RWPE2 (cell line): Measurements from ENCODE around the gene SNX12.

ENCODE experiments used
- ATAC-seq: fragments of 200-7000 bp; cut with Tn5 transposase; 3 replicates; pipeline ENCODE4 v1.9.1; 2021; ENCODE audit warnings: low read depth
- DNase-seq: peaks from one replicate; pipeline ENCODE4 v3.0.0-alpha.2; 2020; ENCODE audit warnings: low spot score
- H3K27ac ChIP-seq: fragments of 450-650 bp; 2 replicates; pipeline ENCODE4 v1.5.1; 2017; ENCODE audit warnings: mild to moderate bottlenecking; ENCODE audit not compliant: poor library complexity, severe bottlenecking
- H3K27me3 ChIP-seq: fragments of 250-450 bp; sonication (Bioruptor Pico); 2 replicates; pipeline ENCODE4 v1.5.1; 2021; ENCODE audit warnings: mild to moderate bottlenecking, moderate library complexity; ENCODE audit not compliant: insufficient read depth, poor library complexity, severe bottlenecking
- H3K36me3 ChIP-seq: fragments of 250-450 bp; sonication (Bioruptor Pico); 2 replicates; pipeline ENCODE4 v1.5.1; 2020; ENCODE audit warnings: low read depth, mild to moderate bottlenecking, moderate library complexity
- H3K4me1 ChIP-seq: fragments of 250-450 bp; sonication (Bioruptor Pico); 2 replicates; pipeline ENCODE4 v1.5.1; 2021; ENCODE audit warnings: mild to moderate bottlenecking, moderate library complexity; ENCODE audit not compliant: insufficient read depth, poor library complexity, severe bottlenecking
- H3K4me3 ChIP-seq: fragments of 250-450 bp; sonication (Bioruptor Pico); 2 replicates; pipeline ENCODE4 v1.5.1; 2021; ENCODE audit warnings: mild to moderate bottlenecking, moderate library complexity; ENCODE audit not compliant: severe bottlenecking
- H3K9me3 ChIP-seq: fragments of 250-450 bp; sonication (Bioruptor Pico); 2 replicates; pipeline ENCODE4 v1.5.1; 2021; ENCODE audit warnings: mild to moderate bottlenecking, moderate library complexity; ENCODE audit not compliant: severe bottlenecking
- CTCF ChIP-seq: fragments of 450-650 bp; IDR thresholded peaks from one replicate; pipeline ENCODE4 v1.5.1; 2017; ENCODE audit warnings: mild to moderate bottlenecking, moderate library complexity; ENCODE audit not compliant: poor library complexity, severe bottlenecking

Gene SNX12

DNA sequence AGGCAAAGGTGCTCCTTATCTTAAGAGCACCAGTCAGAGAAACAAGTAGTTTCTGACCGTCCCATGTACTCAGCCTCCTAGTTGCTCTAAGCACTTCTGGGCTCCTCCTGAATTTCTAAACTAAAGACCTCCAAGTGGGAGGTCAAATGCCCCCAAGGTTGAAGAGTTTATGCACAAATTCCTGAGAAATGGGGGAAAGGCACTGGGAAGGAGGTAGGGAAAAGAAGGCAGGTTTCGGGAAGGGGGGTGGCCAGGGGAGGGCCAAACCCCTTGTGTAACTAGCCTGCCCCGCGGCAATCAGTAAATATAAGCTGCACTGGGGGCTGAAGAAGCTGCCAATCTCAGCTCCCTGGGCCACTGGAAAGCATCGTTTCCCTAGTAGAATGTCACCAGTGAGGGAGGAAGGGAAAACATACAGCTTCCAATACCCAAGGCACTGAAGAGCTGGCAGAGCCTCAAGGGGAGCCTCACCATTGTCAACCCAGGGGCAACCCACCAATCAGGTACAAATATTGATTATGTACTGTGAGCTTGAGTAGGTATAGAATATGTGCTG is 30.9 kb upstream of the SNX12 start:
- H3K4me3 ChIP-seq = no peak overlapping the region
- no peaks in the 10 kb centered on the region for H3K4me1 ChIP-seq
- no peaks in the 10 kb centered on the region for H3K27me3 ChIP-seq
- no peaks in the 10 kb centered on the region for H3K9me3 ChIP-seq
- no peak for TF ChIP-seq CTCF
- no peaks in the 10 kb centered on the region for H3K36me3 ChIP-seq
- DNase-seq (no peak), ATAC-seq (no peak)
- H3K27ac ChIP-seq = no peak overlapping the region

DNA sequence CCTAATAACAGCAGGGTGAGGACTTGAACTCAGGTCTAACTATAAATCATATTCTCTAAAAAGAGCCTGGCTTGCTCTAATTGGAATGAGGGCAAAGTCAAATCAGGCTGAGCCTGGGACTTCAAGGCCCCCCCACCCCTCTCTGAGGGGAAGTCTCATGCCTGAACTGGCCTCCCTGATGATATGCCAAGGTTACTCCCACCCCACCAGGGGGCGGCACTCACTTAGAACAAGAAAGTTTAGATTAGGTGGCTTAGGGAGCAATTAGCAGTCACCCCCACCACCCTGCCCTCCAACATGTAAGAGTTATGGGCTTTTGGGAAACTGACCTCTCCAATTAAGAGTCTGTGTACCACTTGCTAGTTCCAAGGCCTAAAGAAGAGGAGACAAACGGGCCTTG is 30.2 kb upstream of the SNX12 start:
- Histone ChIP-seq H3K4me1 (no peaks in the 10 kb centered on the region), H3K36me3 (no peaks in the 10 kb centered on the region), H3K9me3 (no peaks in the 10 kb centered on the region), H3K27me3 (no peaks in the 10 kb centered on the region), H3K4me3 (no peak overlapping the region), H3K27ac (no peak overlapping the region)
- peak; percentile 32 for TF ChIP-seq CTCF
- no peak for DNase-seq
- ATAC-seq = no peak

DNA sequence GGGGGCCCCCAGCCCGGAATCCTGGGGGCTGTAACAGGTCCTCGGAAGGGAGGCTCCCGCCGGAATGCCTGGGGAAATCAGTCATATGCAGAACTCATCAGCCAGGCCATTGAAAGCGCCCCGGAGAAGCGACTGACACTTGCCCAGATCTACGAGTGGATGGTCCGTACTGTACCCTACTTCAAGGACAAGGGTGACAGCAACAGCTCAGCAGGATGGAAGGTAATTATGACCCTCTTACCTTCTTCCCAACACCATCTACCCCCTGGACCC is 28.6 kb upstream of the SNX12 start:
- no peak for TF ChIP-seq CTCF
- Histone ChIP-seq H3K4me3 (peak overlapping the region; percentile 45), H3K9me3 (no peaks in the 10 kb centered on the region), H3K27me3 (no peaks in the 10 kb centered on the region), H3K36me3 (no peaks in the 10 kb centered on the region), H3K27ac (no peak overlapping the region), H3K4me1 (no peaks in the 10 kb centered on the region)
- no peak for ATAC-seq
- DNase-seq = no peak

GRCh38 chrX:71095981-71096759 is 28.0 kb upstream of the SNX12 start:
- DNase-seq (no peak), ATAC-seq (peak; percentile 42)
- H3K4me3 ChIP-seq = peak overlapping the region; percentile 45
- H3K9me3 ChIP-seq = no peaks in the 10 kb centered on the region
- no peaks in the 10 kb centered on the region for H3K4me1 ChIP-seq
- TF ChIP-seq CTCF = no peak
- H3K27me3 ChIP-seq = no peaks in the 10 kb centered on the region
- H3K27ac ChIP-seq = no peak overlapping the region
- H3K36me3 ChIP-seq = no peaks in the 10 kb centered on the region

- peak within 1 kb of the TSS; percentile 45 for H3K4me3 ChIP-seq
- no peaks in the 10 kb centered on the region for H3K4me1 ChIP-seq
- no peaks in the 10 kb centered on the region for H3K27me3 ChIP-seq
- DNase-seq (peak; percentile 82), ATAC-seq (peak; percentile 95)
- no peak for TF ChIP-seq CTCF
- H3K27ac ChIP-seq = no peak within 1 kb of the TSS
- H3K9me3 ChIP-seq = no peaks in the 10 kb centered on the region
- H3K36me3 ChIP-seq = no peaks in the 10 kb centered on the region
These were observed 27.4 kb upstream of the SNX12 start, which contains the start of gene FOXO4 for GRCh38 chrX:71095555-71095980. TSS of gene FOXO4 (plus strand) at chrX:71095851. CDS start at chrX:71096529, 678 bp downstream.
